ENCODE results near the gene SEC22A. TPM values are rescaled to one million over a fixed set of nuclear protein-coding genes. Genes with fewer than 3 reads are reported as not detected.

Gene SEC22A
- total and polyA plus RNA-seq, 2 of the 8 experiments (the other 6 are each of a cell fraction or from before 2014, with no cell fraction given) = 10.6 to 17.1 TPM

DNA sequence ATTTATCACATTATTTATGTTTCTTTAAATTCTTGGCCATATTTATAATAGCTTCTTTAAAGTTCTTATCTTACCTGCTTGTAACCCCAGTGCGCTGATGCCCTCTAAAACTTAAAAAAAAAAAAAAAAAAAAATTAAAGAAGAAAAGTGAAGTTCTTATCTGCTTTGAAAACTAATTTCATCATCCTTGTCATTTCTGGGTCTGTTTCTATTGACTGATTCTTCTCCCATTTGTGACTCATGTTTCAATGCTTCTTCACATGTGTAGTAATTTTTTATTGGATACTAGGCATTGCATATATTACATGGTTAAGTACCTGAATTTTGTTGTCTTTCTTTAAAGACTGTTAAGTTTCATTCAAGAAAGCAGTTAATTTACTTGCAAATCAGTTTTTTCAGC is 3.4 kb upstream of the SEC22A start (continued):
- no peak for TF ChIP-seq PHF8 (conservative IDR thresholded peaks at IDR 0.05; ENCODE audit: low read depth, low read length)
